AG04450 (cell line): ENCODE measurements around the gene PLPPR5. TPM values are rescaled to one million over a fixed set of nuclear protein-coding genes. Genes with fewer than 3 reads are reported as not detected.
"Not testable (repeated sequence)": the region's sequence is repeated elsewhere in the genome, so short reads cannot be mapped to it uniquely, and the experiment has no call there.

Experiments
- CTCF ChIA-PET: fragments of 300-600, 350-600 bp; formaldehyde crosslinking; extraction: SDS; loops from one replicate; lab custom pipeline; 2022; ENCODE audit warnings: antibody characterized with exemption, inconsistent platforms; lab: Charles Lee
- POLR2A ChIA-PET: fragments of 350-600 bp; formaldehyde crosslinking; extraction: SDS; loops from one replicate; lab custom pipeline; 2021; ENCODE audit warnings: antibody characterized with exemption, inconsistent platforms; lab: Yijun Ruan, JAX
- DNase-seq: peaks from one replicate; pipeline ENCODE4 v3.0.0-alpha.2; 2011; ENCODE audit warnings: low read depth, low spot score
- H3K27ac ChIP-seq: one replicate; pipeline ENCODE4 v1.5.1; 2012; ENCODE audit warnings: low read depth, low read length, control low read depth
- H3K27me3 ChIP-seq: one replicate; pipeline ENCODE4 v1.6.0; 2012; ENCODE audit warnings: low read length; ENCODE audit not compliant: control insufficient read depth, insufficient read depth
- H3K4me3 ChIP-seq: 2 replicates; pipeline ENCODE4 v1.5.1; 2011; ENCODE audit warnings: mild to moderate bottlenecking, low read depth, low read length, control low read depth
- H3K9me3 ChIP-seq: 2 replicates; pipeline ENCODE4 v1.5.1; 2012; ENCODE audit warnings: low read length; ENCODE audit not compliant: control insufficient read depth, insufficient read depth
- polyA plus RNA-seq: library from polyadenylated mRNA; depleted of rRNA; stranded (reverse); fragments of >200 nt; gene quantifications from 2 replicates; pipeline ENCODE4 v1.2.3, GENCODE V29; 2011
- TF ChIP-seq, protein P1 (sequence below): IDR thresholded peaks from 2 replicates; pipeline ENCODE4 v1.5.1; 2011; ENCODE audit warnings: low read depth, low read length, control low read depth, inconsistent platforms

Gene PLPPR5
- polyA plus RNA-seq, 1 experiment = 0.07 TPM

GRCh38 chr1:98881901-98882300, 122.8 kb downstream of the PLPPR5 start:
- Histone ChIP-seq H3K27me3 (no peaks in the 10 kb centered on the region), H3K27ac (no peak overlapping the region), H3K9me3 (no peaks in the 10 kb centered on the region), H3K4me3 (no peak overlapping the region)
- DNase-seq = no peak
- TF ChIP-seq, protein P1, sequence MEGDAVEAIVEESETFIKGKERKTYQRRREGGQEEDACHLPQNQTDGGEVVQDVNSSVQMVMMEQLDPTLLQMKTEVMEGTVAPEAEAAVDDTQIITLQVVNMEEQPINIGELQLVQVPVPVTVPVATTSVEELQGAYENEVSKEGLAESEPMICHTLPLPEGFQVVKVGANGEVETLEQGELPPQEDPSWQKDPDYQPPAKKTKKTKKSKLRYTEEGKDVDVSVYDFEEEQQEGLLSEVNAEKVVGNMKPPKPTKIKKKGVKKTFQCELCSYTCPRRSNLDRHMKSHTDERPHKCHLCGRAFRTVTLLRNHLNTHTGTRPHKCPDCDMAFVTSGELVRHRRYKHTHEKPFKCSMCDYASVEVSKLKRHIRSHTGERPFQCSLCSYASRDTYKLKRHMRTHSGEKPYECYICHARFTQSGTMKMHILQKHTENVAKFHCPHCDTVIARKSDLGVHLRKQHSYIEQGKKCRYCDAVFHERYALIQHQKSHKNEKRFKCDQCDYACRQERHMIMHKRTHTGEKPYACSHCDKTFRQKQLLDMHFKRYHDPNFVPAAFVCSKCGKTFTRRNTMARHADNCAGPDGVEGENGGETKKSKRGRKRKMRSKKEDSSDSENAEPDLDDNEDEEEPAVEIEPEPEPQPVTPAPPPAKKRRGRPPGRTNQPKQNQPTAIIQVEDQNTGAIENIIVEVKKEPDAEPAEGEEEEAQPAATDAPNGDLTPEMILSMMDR = no peak
- CTCF ChIA-PET = no interaction called here
- POLR2A ChIA-PET = no interaction called here

DNA sequence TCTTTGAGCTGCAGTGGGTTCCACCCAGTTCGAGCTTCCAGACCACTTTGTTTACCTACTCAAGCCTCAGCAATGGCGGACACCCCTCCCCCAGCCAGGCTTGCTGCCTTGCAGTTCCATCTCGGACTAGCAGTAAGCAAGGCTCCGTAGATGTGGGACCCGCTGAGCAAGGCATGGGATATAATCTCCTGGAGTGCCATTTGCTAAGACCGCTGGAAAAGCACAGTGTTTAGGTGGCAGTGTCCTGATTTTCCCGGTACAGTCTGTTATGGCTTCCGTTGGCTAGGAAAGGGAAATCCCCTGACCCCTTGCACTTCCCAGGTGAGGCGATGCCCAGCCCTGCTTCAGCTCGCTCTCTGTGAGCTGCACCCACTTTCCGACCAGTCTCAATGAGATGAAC, 123.4 kb downstream of the PLPPR5 start:
- CTCF ChIA-PET, H3K27me3 ChIP-seq, H3K27ac ChIP-seq, POLR2A ChIA-PET, DNase-seq, H3K9me3 ChIP-seq, H3K4me3 ChIP-seq: not testable (repeated sequence)

DNA sequence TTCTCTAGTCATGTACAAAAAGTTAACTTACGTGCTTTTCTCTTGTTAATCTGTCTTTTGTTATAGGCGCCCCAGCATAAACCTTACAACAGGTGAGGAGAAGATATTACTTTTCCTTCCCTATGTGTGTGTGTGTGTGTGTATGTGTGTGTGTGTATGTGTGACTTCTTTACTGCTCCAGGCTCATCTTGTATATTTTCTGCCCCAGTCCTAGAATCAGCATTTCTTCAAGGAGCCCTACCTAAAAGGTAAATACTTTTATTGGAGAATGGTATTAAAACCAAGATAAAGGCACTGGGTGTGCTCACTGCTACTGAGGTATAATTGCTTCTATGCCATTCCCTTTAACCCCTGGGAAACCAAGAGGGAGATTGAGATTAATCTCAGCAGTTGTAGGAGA, 129.8 kb downstream of the PLPPR5 start:
- H3K27me3 ChIP-seq = no peaks in the 10 kb centered on the region
- CTCF ChIA-PET = no interaction called here
- H3K27ac ChIP-seq = no peak overlapping the region
- TF ChIP-seq, protein P1 = no peak
- DNase-seq = no peak
- POLR2A ChIA-PET = no interaction called here
- no peak overlapping the region for H3K4me3 ChIP-seq
- H3K9me3 ChIP-seq = no peaks in the 10 kb centered on the region

GRCh38 chr1:98870959-98871903, 133.4 kb downstream of the PLPPR5 start:
- no peaks in the 10 kb centered on the region for H3K27me3 ChIP-seq
- H3K4me3 ChIP-seq = no peak overlapping the region
- H3K27ac ChIP-seq = no peak overlapping the region
- DNase-seq = no peak
- POLR2A ChIA-PET = no interaction called here
- H3K9me3 ChIP-seq = no peaks in the 10 kb centered on the region; the same call in 1 of the 2 replicates
- CTCF ChIA-PET = interaction anchor here (0.7 kb wide), 1 partner anchor 152 kb away, joined by 4 read pairs; no protein-coding TSS in a partner anchor
- TF ChIP-seq, protein P1 = no peak

DNA sequence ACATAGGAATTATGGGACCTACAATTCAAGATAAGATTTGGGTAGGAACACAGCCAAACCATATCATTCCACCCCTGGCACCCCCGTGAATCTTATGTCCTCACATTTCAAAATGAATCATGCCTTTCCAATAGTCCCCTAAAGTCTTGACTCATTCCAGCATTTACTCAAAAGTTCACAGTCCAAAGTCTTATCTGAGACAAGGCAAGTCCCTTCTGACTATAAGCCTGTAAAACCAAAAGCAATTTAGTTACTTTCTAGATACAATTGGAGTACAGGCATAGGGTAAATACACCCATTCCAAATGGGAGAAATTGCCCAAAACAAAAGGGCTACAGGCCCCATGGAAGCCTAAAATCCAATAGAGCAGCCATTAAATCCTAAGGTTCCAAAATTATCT, 138.9 kb downstream of the PLPPR5 start:
- no peaks in the 10 kb centered on the region for H3K27me3 ChIP-seq
- CTCF ChIA-PET = interaction anchor here (0.6 kb wide), 1 partner anchor 344 kb away, joined by 3 read pairs; no protein-coding TSS in a partner anchor
- H3K27ac ChIP-seq = no peak overlapping the region
- no peak overlapping the region for H3K4me3 ChIP-seq
- DNase-seq = no peak
- POLR2A ChIA-PET = no interaction called here
- H3K9me3 ChIP-seq = no peaks in the 10 kb centered on the region; the same call in 1 of the 2 replicates
- TF ChIP-seq, protein P1 = no peak
